ENCODE measurements around the gene METTL2B.

DNA sequence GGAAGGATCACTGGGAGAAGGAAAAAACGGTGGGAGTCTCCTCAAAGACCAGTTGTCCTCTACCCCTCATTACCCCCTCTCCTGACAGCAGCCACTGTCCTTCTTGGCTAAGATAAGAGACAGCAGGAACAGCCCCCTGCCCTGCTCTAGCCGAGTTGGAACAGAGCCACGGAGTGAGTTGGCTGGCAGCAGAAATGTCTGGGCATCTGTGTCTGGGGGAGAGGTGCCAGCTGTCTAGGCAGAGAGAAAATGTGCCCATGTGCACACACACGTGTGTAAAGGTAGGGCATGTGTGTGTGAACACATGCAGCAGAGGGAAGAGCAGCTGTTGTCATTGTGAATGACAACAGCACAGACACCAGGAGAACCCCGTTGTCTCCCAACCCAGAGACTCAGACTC lies 30.2 kb upstream of the METTL2B start:
- TF ChIP-seq, protein P1, sequence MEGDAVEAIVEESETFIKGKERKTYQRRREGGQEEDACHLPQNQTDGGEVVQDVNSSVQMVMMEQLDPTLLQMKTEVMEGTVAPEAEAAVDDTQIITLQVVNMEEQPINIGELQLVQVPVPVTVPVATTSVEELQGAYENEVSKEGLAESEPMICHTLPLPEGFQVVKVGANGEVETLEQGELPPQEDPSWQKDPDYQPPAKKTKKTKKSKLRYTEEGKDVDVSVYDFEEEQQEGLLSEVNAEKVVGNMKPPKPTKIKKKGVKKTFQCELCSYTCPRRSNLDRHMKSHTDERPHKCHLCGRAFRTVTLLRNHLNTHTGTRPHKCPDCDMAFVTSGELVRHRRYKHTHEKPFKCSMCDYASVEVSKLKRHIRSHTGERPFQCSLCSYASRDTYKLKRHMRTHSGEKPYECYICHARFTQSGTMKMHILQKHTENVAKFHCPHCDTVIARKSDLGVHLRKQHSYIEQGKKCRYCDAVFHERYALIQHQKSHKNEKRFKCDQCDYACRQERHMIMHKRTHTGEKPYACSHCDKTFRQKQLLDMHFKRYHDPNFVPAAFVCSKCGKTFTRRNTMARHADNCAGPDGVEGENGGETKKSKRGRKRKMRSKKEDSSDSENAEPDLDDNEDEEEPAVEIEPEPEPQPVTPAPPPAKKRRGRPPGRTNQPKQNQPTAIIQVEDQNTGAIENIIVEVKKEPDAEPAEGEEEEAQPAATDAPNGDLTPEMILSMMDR (IDR thresholded peaks at IDR 0.05) = no peak
- TF ChIP-seq EP300 (IDR thresholded peaks at IDR 0.05) (no peak), POLR2AphosphoS5 (IDR thresholded peaks at IDR 0.05) (no peak), POLR2A (IDR thresholded peaks at IDR 0.05) (no peak)
